ENCODE data around the gene CTNND2.

DNA sequence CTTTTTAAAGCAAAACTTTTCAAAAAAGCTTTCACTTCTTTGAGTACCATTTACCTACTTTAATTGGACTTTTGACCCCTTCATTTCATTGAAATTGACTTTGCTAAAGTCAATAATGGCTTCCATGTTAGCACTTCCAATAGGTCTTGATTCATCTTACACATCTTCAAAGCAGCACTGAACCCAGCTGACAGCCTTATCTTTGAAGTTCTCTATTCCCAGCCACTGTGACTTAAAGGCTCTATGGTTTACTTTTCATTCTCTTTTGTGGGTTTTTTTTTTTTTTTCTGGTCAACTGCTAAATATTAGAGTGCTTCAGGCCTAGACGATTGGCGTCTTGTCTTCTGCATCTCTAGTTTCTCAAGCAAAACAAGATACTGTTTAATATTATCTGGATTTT is 385.0 kb downstream of the CTNND2 start:
- TF ChIP-seq POLR2AphosphoS5 (IDR thresholded peaks at IDR 0.05) (no peak), POLR2A (IDR thresholded peaks at IDR 0.05) (no peak)
- TF ChIP-seq, protein P1, sequence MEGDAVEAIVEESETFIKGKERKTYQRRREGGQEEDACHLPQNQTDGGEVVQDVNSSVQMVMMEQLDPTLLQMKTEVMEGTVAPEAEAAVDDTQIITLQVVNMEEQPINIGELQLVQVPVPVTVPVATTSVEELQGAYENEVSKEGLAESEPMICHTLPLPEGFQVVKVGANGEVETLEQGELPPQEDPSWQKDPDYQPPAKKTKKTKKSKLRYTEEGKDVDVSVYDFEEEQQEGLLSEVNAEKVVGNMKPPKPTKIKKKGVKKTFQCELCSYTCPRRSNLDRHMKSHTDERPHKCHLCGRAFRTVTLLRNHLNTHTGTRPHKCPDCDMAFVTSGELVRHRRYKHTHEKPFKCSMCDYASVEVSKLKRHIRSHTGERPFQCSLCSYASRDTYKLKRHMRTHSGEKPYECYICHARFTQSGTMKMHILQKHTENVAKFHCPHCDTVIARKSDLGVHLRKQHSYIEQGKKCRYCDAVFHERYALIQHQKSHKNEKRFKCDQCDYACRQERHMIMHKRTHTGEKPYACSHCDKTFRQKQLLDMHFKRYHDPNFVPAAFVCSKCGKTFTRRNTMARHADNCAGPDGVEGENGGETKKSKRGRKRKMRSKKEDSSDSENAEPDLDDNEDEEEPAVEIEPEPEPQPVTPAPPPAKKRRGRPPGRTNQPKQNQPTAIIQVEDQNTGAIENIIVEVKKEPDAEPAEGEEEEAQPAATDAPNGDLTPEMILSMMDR (IDR thresholded peaks at IDR 0.05 in 8 of 11, conservative IDR thresholded peaks at IDR 0.05 in 3 of 11) = no peak
